Nephron (organoid): ENCODE measurements around the gene NEURL3.

Source experiments
- H3K27ac Mint-ChIP-seq, 3 experiments: 2 replicates each; pipeline ENCODE4 v1.8.0; 2020; ENCODE audit warnings: mixed read lengths in 3 of 3, mild to moderate bottlenecking in 2 of 3, moderate library complexity in 1 of 3
- H3K27me3 Mint-ChIP-seq: 2 replicates; pipeline ENCODE4 v1.8.0; 2021; ENCODE audit warnings: low read depth, mild to moderate bottlenecking, moderate library complexity, mixed read lengths
- H3K36me3 Mint-ChIP-seq: 2 replicates; pipeline ENCODE4 v1.8.0; 2020; ENCODE audit warnings: low read depth, mixed read lengths
- H3K4me1 Mint-ChIP-seq: 2 replicates; pipeline ENCODE4 v1.8.0; 2020; ENCODE audit warnings: mixed read lengths
- H3K4me3 Mint-ChIP-seq, 3 experiments: 2 replicates each; pipeline ENCODE4 v1.8.0; 2020; ENCODE audit warnings: mild to moderate bottlenecking in 3 of 3, mixed read lengths in 3 of 3, moderate library complexity in 2 of 3
- H3K9me3 Mint-ChIP-seq: 2 replicates; pipeline ENCODE4 v1.8.0; 2020; ENCODE audit warnings: mixed read lengths
- TF ChIP-seq, protein P1 (sequence below), 3 experiments: fragments of 200-600 bp; sonication (generic); IDR thresholded peaks; one replicate each; pipeline ENCODE4 v1.5.0; 2021; ENCODE audit warnings: antibody characterized with exemption in 3 of 3; ENCODE audit not compliant: unreplicated experiment in 3 of 3

The NEURL3 gene

DNA sequence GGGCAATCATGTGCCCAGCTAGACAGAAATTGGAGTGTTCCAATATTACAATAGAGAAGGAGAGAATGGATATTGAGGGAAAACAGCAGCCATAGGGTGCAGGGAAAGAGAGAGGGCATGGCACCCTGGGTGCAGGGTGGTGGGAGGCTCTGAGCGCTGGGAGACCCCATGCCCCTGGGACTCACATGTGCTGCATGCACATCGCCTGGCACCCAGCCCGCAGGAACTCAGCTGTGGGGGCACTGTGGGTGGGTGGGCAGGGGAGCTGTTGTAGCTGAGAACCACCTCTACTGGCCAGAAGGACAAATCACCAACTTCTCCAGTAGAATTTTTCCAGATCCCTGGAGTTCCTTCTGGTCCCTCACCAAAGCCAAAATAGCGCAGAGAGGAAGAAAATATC, 7.2 kb upstream of the NEURL3 start:
- peaks cover 12% of the 10 kb centered on the region for H3K27me3 Mint-ChIP-seq
- H3K9me3 Mint-ChIP-seq = peaks cover 13% of the 10 kb centered on the region
- peaks cover 7% of the 10 kb centered on the region for H3K4me1 Mint-ChIP-seq
- no peak overlapping the region for H3K27ac Mint-ChIP-seq
- no peak overlapping the region for H3K4me3 Mint-ChIP-seq
- no peaks in the 10 kb centered on the region for H3K36me3 Mint-ChIP-seq
- TF ChIP-seq, protein P1, sequence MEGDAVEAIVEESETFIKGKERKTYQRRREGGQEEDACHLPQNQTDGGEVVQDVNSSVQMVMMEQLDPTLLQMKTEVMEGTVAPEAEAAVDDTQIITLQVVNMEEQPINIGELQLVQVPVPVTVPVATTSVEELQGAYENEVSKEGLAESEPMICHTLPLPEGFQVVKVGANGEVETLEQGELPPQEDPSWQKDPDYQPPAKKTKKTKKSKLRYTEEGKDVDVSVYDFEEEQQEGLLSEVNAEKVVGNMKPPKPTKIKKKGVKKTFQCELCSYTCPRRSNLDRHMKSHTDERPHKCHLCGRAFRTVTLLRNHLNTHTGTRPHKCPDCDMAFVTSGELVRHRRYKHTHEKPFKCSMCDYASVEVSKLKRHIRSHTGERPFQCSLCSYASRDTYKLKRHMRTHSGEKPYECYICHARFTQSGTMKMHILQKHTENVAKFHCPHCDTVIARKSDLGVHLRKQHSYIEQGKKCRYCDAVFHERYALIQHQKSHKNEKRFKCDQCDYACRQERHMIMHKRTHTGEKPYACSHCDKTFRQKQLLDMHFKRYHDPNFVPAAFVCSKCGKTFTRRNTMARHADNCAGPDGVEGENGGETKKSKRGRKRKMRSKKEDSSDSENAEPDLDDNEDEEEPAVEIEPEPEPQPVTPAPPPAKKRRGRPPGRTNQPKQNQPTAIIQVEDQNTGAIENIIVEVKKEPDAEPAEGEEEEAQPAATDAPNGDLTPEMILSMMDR (IDR thresholded peaks at IDR 0.05; ENCODE audit: unreplicated experiment in 3 of 3) = no peak

DNA sequence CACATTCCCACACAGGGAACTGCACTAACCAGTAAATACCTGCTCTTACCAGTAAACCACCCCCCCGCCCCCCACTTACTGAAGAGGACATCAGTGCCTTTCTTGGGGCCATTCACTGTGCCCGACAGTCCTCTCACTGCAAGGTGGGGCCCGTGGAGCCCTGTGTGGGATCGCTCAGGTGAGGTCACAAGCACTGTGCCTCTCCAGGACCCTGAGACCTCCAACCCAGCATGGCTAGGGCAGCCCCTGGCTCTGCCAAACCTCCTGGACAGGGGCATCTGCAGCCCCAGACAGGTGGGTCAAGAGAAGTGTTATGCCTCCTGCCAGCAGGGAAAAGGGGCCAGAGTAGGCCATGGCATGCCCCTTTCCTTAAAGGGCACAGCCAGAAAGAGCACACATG, 6.7 kb upstream of the NEURL3 start:
- TF ChIP-seq, protein P1 (IDR thresholded peaks at IDR 0.05; ENCODE audit: unreplicated experiment in 3 of 3) = no peak
- Mint-ChIP-seq H3K27me3 (peaks cover 12% of the 10 kb centered on the region), H3K27ac (no peak overlapping the region), H3K4me1 (peaks cover 10% of the 10 kb centered on the region), H3K36me3 (no peaks in the 10 kb centered on the region), H3K9me3 (peaks cover 9% of the 10 kb centered on the region), H3K4me3 (no peak overlapping the region)

DNA sequence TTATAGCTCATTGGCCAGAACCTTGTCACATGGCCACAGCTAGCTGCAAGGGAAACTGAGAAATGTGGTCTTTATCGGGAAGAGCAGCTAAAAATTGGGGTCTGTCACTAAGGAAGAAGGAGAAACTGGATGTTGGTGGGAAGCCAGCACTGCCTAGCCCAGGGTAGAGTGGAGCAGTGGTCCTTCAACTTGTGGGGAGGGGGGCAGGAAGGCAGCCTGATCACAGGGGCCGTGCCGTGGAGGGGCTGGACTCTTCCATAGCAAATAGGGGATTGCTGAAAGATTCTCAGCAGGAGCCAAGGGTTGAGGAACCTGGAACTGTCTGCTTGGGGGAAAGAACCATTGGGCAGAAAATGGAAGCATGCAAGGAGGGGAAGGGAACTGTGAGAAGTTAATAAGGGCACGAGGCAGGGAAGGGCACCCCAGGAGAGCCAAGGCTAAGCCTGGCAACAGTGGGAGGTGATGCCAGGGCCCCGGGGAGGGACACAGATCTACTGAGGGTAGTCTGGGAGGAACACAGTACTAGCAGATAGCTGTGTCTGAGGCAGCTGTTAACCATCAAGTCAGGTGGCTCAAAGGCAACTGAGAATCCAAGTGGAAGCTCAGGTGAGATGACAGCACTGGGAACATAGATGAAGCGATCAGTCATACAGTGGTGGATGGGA, 5.9 kb upstream of the NEURL3 start:
- Mint-ChIP-seq H3K27me3 (peaks cover 6% of the 10 kb centered on the region), H3K36me3 (no peaks in the 10 kb centered on the region), H3K4me1 (peaks cover 11% of the 10 kb centered on the region), H3K9me3 (peaks cover 3% of the 10 kb centered on the region), H3K27ac (no peak overlapping the region), H3K4me3 (no peak overlapping the region)
- TF ChIP-seq, protein P1 (IDR thresholded peaks at IDR 0.05; ENCODE audit: unreplicated experiment in 3 of 3) = no peak

DNA sequence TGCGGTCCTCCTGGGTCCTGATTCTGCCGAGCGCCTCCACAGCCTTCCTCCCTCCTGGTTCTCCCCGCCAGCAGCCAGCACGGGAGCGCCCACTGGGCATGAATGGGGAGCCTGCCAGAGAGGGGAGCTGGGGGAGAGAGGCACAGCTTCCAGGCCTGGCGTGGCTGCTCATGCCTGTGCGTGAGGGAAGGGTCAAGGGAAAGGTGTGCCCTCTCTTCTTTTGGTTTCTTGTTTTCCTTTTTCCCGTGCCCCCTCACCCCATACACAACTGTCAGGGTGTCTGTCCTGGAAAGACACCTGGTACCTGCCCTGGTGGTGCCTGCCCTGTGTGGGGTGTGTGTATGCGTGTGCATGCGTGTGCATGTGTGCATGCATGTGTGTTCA, 4.7 kb upstream of the NEURL3 start:
- Mint-ChIP-seq H3K27me3 (peaks cover 5% of the 10 kb centered on the region), H3K4me3 (peak overlapping the region in 1 of 3 experiments; percentile 23), H3K36me3 (no peaks in the 10 kb centered on the region), H3K4me1 (peaks cover 23% of the 10 kb centered on the region), H3K9me3 (no peaks in the 10 kb centered on the region), H3K27ac (no peak overlapping the region)
- TF ChIP-seq, protein P1 (IDR thresholded peaks at IDR 0.05; ENCODE audit: unreplicated experiment in 3 of 3) = no peak

DNA sequence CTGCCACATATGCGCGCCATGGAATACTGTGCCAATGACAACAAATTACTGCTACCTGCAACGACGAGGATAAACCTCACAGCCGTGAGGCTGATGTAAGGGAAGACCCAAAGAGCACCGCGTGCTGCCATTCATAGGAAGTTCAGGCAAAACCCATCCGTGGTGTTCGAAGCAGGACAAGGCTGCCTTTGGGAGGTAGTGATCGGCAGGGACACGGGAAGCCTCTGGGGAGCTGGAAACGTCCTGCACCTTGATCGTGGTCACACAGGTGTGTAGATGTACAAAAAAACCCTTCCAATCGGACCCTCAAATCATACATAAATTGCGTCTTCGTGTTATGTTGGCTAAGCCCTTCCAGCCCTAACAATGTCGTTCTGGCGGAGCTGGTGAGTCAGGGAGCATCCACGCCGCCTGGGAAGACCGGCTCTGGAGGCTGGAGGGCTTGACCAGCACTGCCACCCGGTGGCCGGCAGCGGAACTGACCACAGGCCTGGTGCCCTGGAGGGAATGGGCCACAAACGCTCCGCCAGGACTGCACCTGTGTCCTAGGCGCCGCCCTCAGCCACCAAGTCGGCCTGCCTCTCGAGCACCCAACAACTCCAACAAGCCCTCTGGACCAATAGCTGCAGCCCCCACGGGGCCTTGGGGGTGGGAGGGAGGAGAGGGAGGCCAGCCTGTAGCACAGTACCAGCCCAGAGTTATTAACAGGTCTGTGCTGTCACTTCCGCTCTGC, 4.1 kb upstream of the NEURL3 start:
- peaks cover 5% of the 10 kb centered on the region for H3K27me3 Mint-ChIP-seq
- TF ChIP-seq, protein P1 (IDR thresholded peaks at IDR 0.05; ENCODE audit: unreplicated experiment in 3 of 3) = peak; percentile 93 to 97 (median 97)
- peak overlapping the region in 2 of 3 experiments; percentile 9 to 25 for H3K27ac Mint-ChIP-seq
- peaks cover 24% of the 10 kb centered on the region for H3K4me1 Mint-ChIP-seq
- H3K9me3 Mint-ChIP-seq = no peaks in the 10 kb centered on the region
- no peaks in the 10 kb centered on the region for H3K36me3 Mint-ChIP-seq
- H3K4me3 Mint-ChIP-seq = peak overlapping the region in 2 of 3 experiments; percentile 19 to 52
